Tracheal epithelial cell (primary cell): ENCODE data around the gene ZNF385B. TPM values are rescaled to one million over a fixed set of nuclear protein-coding genes. Genes with fewer than 3 reads are reported as not detected.

Source experiments
- total RNA-seq: library from RNA; depleted of rRNA; stranded (reverse); fragments of >200 nt; gene quantifications from 2 replicates; pipeline ENCODE4 v1.2.1, GENCODE V29; 2014

Gene ZNF385B
- not detected in 2 replicates for total RNA-seq

DNA sequence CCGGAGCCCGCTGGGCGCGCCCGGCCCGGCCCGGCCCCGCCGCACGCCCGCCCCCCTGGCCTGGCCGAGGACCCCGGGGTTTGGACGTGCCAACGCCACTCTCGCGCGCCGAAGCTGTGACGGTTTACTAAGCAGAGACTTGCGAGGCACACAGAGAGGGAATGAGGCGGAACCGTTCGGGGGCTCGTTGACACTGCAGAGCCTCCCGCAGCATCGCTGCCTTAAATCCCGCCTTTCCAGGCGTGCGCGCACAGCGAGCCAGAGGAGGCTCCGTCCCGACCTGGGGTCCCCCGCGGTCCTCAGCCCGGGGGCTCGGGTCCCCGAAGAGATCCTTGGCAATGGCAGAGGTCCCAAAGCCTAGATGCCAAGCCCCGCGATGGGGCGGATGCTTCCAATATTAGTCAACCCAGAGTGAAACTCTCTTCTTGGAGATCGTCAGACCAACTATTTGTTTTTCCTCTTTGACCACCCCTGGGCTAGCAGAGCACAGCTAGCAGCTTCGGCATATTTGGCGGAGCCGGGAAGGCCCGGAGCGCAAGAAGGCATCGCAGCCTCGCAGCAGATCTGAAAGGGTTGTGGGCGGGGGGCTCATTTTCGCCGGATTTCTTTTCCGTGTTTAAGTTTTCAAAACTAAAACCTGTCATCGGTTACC lies at the start of gene ZNF385B:
Gene ZNF385B (minus strand): TSS at position 197 of the 652 bp plus-strand sequence.

Other genes starting within 250 kb of the ZNF385B start
- 13.0 and 15.3 TPM in 2 replicates for gene CWC22, start 145.7 kb upstream of the ZNF385B start, total RNA-seq